Nephron (organoid): ENCODE measurements around the gene NDUFS6.

Experiments
- H3K27ac Mint-ChIP-seq, 3 experiments: 2 replicates each; pipeline ENCODE4 v1.8.0; 2020; ENCODE audit warnings: mixed read lengths in 3 of 3, mild to moderate bottlenecking in 2 of 3, moderate library complexity in 1 of 3
- H3K27me3 Mint-ChIP-seq: 2 replicates; pipeline ENCODE4 v1.8.0; 2021; ENCODE audit warnings: low read depth, mild to moderate bottlenecking, moderate library complexity, mixed read lengths
- H3K36me3 Mint-ChIP-seq: 2 replicates; pipeline ENCODE4 v1.8.0; 2020; ENCODE audit warnings: low read depth, mixed read lengths
- H3K4me1 Mint-ChIP-seq: 2 replicates; pipeline ENCODE4 v1.8.0; 2020; ENCODE audit warnings: mixed read lengths
- H3K4me3 Mint-ChIP-seq, 3 experiments: 2 replicates each; pipeline ENCODE4 v1.8.0; 2020; ENCODE audit warnings: mild to moderate bottlenecking in 3 of 3, mixed read lengths in 3 of 3, moderate library complexity in 2 of 3
- H3K9me3 Mint-ChIP-seq: 2 replicates; pipeline ENCODE4 v1.8.0; 2020; ENCODE audit warnings: mixed read lengths
- CTCF ChIP-seq, 3 experiments: fragments of 200-600 bp; sonication (generic); IDR thresholded peaks; one replicate each; pipeline ENCODE4 v1.5.0; 2021; ENCODE audit warnings: antibody characterized with exemption in 3 of 3; ENCODE audit not compliant: unreplicated experiment in 3 of 3

Gene NDUFS6

GRCh38 chr5:1779782-1780613, 21.2 kb upstream of the NDUFS6 start:
- Mint-ChIP-seq H3K4me3 (no peak overlapping the region), H3K36me3 (no peaks in the 10 kb centered on the region), H3K27ac (peak overlapping the region in 1 of 3 experiments; percentile 17), H3K4me1 (peaks cover 22% of the 10 kb centered on the region), H3K9me3 (peaks cover 6% of the 10 kb centered on the region), H3K27me3 (peaks cover 32% of the 10 kb centered on the region)
- no peak for TF ChIP-seq CTCF (IDR thresholded peaks at IDR 0.05; ENCODE audit: unreplicated experiment in 3 of 3)

DNA sequence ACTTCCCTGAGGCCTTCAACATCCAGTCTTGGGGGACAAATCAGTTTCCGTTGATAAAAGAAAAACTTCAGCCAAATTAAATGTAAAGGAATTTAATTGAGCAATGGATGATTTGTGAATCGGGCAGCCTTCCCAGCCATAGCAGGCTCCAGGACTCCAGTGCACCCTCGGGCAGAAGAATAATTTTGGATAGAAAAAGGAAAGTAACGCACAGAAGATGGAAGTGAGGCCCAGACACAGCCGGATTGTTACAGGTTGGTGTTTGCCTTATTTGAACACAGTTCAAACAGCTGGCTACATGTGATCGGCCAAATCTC, 20.6 kb upstream of the NDUFS6 start:
- Mint-ChIP-seq H3K4me3 (no peak overlapping the region), H3K36me3 (no peaks in the 10 kb centered on the region), H3K27ac (peak overlapping the region in 1 of 3 experiments; percentile 17), H3K27me3 (peaks cover 32% of the 10 kb centered on the region), H3K9me3 (peaks cover 4% of the 10 kb centered on the region), H3K4me1 (peaks cover 22% of the 10 kb centered on the region)
- no peak for TF ChIP-seq CTCF (IDR thresholded peaks at IDR 0.05; ENCODE audit: unreplicated experiment in 3 of 3)

DNA sequence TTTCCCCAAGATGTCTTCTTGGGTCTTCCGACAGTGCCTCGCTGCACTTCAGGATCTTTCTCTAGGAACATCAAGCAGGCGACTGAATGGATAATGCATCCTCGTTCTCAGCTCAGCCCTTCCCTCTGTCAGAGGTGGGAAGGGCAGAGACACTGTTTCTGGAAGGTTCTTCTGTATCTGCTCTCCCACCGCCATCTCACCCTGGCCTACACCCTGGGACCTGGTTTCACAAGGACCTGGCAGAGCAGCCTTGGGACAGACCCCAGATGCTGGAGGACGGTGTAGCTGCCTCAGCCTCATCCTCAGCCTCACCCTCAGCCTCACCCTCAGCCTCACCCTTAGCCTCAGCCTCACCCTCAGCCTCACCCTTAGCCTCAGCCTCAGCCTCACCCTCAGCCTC, 20.1 kb upstream of the NDUFS6 start:
- H3K27ac Mint-ChIP-seq = peak overlapping the region in 1 of 3 experiments; percentile 17
- no peak overlapping the region for H3K4me3 Mint-ChIP-seq
- no peaks in the 10 kb centered on the region for H3K36me3 Mint-ChIP-seq
- H3K27me3 Mint-ChIP-seq = peaks cover 32% of the 10 kb centered on the region
- peaks cover 22% of the 10 kb centered on the region for H3K4me1 Mint-ChIP-seq
- peaks cover under 1% of the 10 kb centered on the region for H3K9me3 Mint-ChIP-seq
- no peak for TF ChIP-seq CTCF (IDR thresholded peaks at IDR 0.05; ENCODE audit: unreplicated experiment in 3 of 3)

GRCh38 chr5:1781726-1782384, 19.4 kb upstream of the NDUFS6 start:
- H3K27me3 Mint-ChIP-seq = peaks cover 37% of the 10 kb centered on the region
- H3K27ac Mint-ChIP-seq = peak overlapping the region in 2 of 3 experiments; percentile 21 to 84
- H3K4me1 Mint-ChIP-seq = peaks cover 22% of the 10 kb centered on the region
- no peak for TF ChIP-seq CTCF (IDR thresholded peaks at IDR 0.05; ENCODE audit: unreplicated experiment in 3 of 3)
- no peaks in the 10 kb centered on the region for H3K9me3 Mint-ChIP-seq
- no peaks in the 10 kb centered on the region for H3K36me3 Mint-ChIP-seq
- no peak overlapping the region for H3K4me3 Mint-ChIP-seq

DNA sequence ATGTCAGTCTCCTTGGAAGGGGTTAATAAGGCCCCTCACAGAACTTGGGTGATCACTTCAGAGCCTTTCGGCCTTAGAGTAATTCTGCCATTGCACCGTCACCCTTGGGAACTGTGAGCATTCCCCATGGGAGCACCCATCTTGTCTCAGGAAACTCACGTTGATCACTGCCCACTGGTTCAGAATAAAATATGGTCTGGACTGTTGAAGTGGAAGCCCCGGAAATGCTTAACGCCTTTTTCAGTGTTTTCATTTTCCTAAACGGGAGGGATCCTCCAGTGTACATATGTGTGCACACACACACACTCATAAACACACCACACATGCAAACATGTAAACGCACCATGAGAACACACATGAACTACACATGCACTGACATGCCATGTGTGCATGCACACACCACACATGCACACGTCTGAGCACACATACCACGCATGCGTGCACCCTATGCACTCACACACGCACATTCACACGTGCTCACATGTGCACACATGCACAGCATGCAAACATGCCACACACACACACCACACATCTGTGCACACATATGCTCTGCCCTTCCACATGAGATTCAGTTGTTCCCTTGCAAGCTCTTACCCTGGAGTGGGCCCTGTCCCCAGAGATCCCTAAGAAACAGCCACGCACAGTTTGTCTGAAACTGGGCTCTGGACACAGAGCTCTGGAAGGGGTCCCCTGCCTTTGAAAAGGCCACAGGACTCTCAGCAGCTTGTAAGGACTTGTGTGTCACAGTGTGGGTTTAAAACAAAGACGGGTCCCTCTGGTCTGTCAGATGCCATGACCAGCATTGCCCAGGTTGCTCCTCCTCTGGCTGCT, 18.6 kb upstream of the NDUFS6 start:
- no peaks in the 10 kb centered on the region for H3K9me3 Mint-ChIP-seq
- no peak for TF ChIP-seq CTCF (IDR thresholded peaks at IDR 0.05; ENCODE audit: unreplicated experiment in 3 of 3)
- H3K27me3 Mint-ChIP-seq = peaks cover 34% of the 10 kb centered on the region
- H3K4me1 Mint-ChIP-seq = peaks cover 22% of the 10 kb centered on the region
- H3K36me3 Mint-ChIP-seq = no peaks in the 10 kb centered on the region
- peak overlapping the region in 2 of 3 experiments; percentile 21 to 84 for H3K27ac Mint-ChIP-seq
- no peak overlapping the region for H3K4me3 Mint-ChIP-seq
